Measurements from ENCODE around the gene SSPN. TPM values are rescaled to one million over a fixed set of nuclear protein-coding genes. Genes with fewer than 3 reads are reported as not detected.
"Not testable (repeated sequence)": the region's sequence is repeated elsewhere in the genome, so short reads cannot be mapped to it uniquely, and the experiment has no call there.

The SSPN gene
- total RNA-seq, 1 donor from 2014 or later, result 119 TPM

DNA sequence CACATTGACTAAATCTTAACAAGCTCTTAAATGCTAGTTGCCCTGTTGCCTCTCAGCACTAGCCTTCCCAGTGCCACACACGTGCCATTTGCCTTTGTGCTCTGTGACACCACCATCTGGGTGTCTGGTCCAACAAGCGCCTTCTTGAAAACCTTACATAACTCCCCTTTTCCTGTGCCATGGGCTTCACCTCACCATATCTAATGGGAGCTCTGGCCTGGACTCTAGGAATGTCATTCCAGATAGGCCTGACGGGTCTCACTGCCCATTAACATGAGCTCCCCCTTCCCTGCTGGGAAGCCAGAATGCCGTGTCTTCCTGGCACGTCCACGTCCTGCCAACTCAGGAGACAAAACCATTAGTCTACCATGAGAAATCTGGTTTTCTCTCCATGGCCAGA, 24.4 kb downstream of the SSPN start:
- intact Hi-C loops (cut with DNase I), result no loop called here
- no peak for ATAC-seq
- no peak for DNase-seq (ENCODE audit: low spot score)

DNA sequence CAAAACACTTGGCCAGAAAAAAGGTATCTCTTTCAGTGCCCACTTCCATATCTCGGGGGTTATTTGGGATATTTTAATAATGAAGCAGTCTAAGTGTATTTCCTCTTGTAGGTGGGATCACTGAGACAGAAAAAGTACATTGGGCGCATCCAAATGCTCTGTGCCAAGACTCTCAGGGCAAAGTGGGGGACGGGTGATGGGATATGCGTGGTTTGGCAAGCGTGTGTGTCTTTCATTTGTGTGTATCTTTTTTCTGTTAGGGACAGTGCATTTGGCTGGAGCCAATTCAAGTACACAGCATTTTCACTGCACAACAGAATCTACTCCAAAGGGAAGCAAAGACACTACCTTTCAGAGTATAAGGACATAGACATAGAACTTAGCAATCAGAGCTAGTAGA, 29.3 kb downstream of the SSPN start:
- ATAC-seq, result no peak
- intact Hi-C loops (cut with DNase I), result no loop called here
- no peak for DNase-seq (ENCODE audit: low spot score)

DNA sequence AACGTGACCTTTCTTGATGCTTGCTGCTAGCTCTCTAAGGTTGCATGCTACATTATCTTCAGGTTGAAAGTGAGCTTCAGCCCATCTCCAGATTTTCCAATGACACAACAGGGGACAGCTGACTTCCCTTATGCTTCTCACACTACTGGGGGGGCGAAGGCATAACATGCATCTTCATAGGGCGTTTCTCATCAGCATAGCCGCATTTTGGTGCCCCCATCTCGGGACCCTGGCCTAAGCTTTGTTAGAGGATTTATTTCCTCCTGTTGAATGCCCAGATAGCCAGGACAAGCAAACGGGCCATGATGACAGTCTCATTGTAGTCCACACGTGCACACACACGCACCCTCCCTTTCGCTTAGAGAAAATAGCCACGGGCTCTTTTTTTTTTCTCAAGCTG, 30.7 kb downstream of the SSPN start:
- no peak for DNase-seq (ENCODE audit: low spot score)
- ATAC-seq, result peak; percentile 61
- intact Hi-C loops (cut with DNase I), result no loop called here

DNA sequence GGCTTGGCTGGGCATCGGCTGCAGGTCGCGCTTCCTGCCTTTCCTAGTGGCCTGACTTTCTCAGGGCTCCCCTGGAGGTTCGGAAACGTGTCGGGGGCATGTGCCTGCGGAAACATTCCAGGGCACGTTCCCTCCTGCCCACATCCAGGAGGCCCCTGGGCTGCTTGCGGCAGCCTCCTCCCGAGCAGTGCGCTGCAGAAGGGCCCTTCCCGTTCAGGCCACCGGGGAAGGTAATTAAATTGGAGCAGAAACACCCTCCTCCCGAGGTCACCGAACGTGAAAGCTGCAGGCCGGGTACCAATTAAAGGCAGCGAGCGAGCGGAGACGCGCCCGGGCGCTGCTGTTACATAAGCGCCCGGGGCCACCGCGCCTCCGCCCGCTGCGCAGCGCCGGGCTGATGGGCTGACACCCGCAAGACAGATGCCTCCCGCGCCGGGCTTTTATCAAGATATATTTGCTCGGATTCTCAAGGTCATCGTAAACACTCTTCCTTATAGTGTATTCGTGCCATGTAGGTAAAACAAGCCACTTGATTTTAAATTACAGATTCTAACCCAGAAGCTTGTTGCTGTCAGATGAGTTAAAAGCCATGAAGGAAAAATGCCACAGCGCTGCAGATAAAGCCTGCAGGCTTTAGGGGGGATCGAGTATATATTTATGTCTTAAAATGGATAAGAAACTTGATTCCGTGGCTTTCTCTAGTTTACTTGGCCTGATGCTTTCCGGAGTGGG, 31.4 kb downstream of the SSPN start:
- intact Hi-C loops (cut with DNase I), result no loop called here
- ATAC-seq (peak; percentile 85), DNase-seq (ENCODE audit: low spot score) (no peak)

DNA sequence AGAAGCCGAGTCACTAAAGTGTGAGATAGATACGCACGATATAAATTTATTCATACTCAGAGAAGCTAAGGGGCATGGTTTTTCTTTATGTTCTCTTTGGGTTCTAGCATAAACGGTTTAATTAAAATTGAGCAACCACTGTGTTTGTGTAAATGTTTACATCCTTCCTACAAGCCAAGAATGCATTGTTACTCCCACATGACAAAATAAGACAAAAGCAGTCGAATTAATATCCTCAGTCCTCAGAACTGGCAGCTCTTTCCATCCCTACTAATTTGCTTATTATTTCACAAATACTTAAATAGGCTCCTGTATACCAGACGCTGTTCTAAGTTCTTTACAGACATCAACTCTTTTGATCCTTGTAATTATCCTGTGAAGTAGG, 32.0 kb downstream of the SSPN start:
- ATAC-seq (no peak), DNase-seq (ENCODE audit: low spot score) (no peak)
- intact Hi-C loops (cut with DNase I), result no loop called here

DNA sequence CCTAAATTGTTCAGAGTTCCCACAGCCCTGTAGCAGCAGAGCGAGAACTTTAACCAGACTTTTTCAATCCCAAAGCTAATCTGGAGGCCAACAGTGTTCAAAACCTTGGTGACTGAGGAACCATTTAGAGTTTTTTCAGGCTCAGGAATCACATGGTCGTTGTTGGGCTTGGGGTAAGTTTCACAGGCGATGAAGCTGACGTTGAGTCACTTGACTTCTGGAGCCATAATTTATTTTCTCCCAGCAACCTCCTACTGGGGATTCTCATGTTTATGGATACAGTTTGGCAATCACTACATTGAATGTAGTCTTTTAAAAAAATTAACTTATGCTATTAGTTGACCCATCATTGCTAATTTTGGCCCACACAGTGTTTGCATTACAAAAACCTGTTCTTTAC, 34.5 kb downstream of the SSPN start:
- ATAC-seq (no peak), DNase-seq (ENCODE audit: low spot score) (no peak)
- intact Hi-C loops (cut with DNase I), result no loop called here

DNA sequence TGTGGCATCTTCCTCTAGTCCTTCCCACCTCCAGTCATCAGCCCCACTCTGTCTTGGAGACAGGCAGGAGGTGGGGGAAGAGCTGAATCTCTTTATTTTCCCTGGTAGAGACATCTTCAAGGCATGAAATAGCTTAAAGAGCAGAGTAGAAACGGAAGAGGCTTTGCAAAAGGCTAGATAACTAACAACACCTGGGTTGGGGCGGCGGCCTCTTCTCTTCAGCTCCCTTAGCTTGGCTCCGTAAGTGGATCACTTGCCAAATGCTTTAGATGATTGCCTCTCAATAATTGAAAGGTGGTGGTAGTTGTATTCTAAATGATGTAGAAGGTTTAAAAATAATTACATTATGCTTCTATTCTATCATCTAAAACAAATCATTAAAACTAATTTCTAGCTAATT, 36.1 kb downstream of the SSPN start:
- DNase-seq (ENCODE audit: low spot score) (no peak), ATAC-seq (no peak)
- intact Hi-C loops (cut with DNase I), result no loop called here

DNA sequence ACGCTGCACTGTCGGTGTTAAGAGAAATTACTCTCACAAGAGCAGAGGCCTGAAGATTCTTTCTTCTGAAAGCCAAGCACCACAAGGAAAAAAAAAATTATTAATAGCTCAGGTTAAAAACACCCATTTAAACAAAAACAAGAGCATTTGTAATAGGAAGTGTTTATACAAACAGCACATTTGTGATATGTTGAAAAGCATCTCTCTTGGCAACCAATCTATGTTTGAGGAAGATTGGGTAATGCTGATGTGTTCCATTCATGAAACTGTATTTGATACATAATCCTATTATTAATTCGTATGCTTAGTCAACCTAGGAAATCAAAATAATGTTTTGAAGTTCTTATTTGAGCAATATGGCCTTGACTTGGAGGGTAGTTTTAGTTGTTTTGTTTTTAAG, 36.5 kb downstream of the SSPN start:
- ATAC-seq (peak; percentile 65), DNase-seq (ENCODE audit: low spot score) (no peak)
- intact Hi-C loops (cut with DNase I), result no loop called here

DNA sequence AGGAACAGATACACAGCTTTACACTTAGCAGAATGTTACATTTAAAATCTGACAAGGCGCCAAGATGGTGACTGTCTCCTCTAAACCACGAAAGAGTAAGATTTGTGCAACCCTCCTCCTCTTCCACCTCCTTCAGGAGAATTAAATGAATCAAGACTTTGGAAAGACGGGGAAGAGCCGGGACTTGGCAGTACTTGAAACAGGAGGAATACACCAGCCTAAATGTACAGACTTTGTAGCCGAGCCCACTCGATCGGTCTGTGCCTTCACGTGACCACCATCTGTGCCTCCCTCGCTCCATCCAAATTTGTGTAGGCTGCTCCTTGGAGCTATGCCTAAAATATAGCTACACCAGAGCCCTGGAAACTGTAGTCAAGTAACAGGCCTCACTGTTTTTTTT, 38.3 kb downstream of the SSPN start:
- intact Hi-C loops (cut with DNase I), result no loop called here
- DNase-seq (ENCODE audit: low spot score), result no peak
- no peak for ATAC-seq

DNA sequence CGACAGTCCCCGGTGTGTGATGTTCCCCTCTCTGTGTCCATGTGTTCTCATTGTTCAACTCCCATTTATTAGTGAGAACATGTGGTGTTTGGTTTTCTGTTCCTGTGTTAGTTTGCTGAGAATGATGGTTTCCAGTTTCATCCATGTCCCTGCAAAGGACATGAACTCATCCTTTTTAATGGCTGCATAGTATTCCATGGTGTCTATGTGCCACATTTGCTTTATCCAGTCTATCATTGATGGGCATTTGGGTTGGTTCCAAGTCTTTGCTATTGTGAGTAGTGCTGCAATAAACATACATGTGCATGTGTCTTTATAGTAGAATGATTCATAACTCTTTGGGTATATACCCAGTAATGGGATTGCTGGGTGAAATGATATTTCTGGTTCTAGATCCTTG, 40.1 kb downstream of the SSPN start:
- intact Hi-C loops (cut with DNase I); ATAC-seq; DNase-seq (ENCODE audit: low spot score): not testable (repeated sequence)

DNA sequence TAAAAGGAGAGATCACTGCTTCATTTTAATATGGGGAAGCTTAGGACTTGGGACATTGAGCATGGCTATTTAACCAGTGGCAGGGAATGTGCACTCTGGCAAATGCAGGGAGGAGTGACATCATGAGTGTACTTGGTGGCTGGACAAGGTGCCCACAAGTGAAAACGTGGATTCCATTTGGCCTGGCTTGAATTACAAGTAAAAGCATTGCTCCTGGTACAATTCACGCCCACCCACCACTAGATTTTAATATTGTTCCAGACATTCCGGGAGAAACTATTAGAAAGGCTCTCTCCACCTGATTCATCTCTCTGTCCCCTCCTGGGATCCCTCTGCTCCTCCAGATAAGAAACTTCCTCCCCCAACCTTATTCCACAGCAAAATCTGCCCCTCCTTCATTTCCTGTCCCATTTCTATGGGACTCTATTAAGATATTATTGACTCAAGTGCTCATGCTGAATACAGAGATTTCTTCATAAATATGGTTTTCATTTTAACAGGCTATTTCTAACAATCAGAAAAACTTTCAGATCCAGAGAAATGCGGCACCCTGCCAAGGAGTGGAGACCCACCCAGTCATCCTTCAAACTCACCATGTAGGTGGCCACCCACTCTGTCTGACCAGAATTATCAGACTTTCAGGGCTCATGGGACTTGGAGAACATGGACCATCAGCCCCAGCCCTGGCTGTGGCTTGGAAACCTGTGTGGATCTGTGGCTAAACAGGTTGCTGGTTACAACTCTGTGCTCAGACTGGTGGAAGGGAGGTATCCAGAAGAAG, 43.2 kb downstream of the SSPN start:
- DNase-seq (ENCODE audit: low spot score) (peak; percentile 85), ATAC-seq (peak; percentile 75)
- intact Hi-C loops (cut with DNase I), result no loop called here

DNA sequence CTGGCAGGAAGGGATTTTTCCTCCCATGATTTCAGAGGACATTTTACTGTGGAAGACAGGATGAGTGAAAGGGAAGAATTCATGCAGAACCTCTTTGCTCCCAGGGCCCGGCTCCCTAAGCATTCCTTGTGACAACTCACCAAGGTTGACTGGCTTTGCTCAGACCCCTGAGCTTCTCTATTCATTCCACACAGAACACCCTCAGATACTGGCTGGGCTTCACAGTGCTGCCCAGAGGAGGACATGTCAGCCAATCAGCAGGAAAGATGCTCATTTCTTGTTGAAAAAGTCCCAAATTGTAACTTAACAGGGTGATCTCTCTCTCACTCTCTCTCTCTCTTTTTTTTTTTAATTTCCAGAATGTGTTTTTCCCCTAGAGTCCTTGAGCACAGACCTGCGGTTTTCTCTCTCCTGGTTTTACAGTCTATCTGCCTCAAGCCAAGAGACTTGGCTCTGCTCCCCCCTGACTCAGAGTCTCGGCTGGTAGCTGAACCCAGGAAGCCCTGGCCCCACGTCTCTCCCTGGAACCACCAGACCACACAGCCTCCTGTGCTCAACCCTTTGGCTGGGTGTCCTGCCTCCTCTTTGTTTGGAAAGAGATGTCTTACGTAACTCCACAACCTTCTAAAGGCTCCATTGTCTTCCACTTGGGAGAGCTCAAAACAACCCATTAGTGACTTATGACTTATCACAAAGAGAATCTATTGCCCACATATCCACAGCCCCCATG, 43.9 kb downstream of the SSPN start:
- ATAC-seq, result peak; percentile 99
- intact Hi-C loops (cut with DNase I), result no loop called here
- peak; percentile 90 for DNase-seq (ENCODE audit: low spot score)

DNA sequence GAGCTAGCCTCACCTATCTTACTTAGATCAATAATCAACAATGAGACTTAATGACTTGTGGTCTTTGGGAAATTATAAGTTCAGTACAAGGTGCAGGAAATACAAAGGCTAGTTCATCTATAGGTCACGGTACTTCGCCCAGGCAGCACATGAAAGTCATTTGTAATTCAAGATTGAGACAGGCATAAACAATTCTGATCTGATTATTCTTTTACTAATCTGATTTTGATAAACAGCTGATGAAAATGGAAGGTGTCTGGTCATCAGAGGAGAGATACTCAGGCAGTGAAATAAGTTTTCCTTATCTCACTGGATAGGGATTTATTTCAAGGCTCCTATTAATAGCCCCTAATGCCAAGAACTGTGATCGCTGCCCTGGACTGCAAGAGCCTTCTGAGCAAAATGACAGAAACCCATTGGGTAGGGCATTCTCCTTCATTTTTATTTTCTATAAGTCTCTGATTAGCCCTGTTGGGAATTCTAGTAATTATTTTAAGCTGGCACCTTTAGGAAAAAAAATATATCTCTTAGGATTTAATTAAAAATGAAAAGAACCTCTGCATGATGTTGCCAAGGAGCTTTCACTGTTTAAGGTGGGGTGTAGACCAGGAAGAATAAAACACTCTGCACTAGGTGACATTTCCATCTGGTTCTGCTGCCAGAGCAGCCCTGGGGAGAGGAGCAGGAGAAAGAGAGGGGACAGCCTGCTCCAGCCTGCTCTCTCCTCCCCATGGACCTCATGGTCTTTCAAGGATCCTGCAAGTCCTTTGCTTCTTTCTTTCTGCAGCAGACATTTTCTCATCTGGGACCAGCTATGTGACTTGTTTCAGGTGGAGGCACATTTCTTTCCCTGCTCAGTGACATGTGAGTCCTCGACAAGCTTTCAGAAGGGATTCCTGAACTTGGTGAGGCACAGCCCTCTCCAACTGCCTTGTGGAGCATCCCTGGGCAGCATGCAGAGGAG, 44.8 kb downstream of the SSPN start:
- ATAC-seq (no peak), DNase-seq (ENCODE audit: low spot score) (no peak)
- intact Hi-C loops (cut with DNase I), result no loop called here

DNA sequence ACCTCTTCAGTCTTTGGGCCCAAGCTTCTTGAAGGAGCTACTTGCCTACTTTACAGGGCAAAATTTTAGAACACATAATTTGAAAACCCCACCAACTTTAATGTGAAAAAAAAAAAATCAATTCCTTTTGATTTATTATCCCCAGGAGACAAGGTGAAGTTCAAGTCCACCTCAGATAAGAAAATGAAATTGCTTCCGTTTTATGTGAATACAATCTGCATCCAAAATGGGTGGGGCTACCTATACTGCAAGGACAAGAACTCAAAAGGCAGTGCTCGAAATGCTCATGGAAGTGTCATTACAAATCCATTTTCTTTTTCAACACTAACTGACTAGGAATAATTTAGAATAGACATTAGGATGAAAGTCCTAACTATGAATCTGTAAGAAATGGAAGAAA, 45.7 kb downstream of the SSPN start:
- DNase-seq (ENCODE audit: low spot score) (no peak), ATAC-seq (no peak)
- intact Hi-C loops (cut with DNase I), result no loop called here

DNA sequence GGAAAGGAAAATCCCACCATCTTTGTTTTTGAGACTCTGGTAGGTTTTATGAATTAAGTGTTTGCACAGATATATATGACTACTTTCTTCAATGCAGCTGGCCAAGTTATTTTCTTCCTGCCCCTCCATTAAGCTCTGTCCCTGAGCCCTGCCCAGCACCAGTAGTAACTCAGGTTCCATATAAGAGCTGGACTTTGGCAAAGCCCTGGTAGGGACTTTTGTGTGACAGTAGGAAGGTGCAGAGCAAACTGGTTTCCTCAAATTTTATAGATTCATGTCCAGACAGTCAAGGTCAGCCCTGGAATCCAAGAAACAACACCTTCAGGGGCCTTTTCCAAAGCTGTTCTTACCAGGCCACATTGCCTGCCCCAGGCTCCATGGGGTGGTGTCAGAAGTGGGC, 47.3 kb downstream of the SSPN start:
- DNase-seq (ENCODE audit: low spot score) (no peak), ATAC-seq (no peak)
- intact Hi-C loops (cut with DNase I), result no loop called here

DNA sequence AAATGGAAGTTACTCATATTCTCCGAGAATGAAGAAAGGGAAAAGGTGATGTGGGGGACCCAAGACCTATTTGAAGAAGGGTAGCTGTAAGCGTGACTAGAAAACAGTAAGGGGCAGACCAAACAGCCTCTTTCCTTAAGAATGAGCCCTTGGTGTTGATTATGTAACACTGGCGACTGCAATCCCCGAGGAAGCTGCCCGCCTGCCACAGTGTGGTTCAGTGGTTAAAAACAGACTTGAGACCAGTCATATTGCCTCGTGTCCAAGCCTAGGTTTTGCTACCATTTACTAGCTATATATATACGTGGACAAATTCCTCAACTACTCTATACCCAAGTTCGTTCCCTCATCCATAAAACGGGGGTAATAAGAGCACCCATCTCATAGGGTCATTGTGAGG, 49.1 kb downstream of the SSPN start:
- ATAC-seq (no peak), DNase-seq (ENCODE audit: low spot score) (no peak)
- intact Hi-C loops (cut with DNase I), result no loop called here

DNA sequence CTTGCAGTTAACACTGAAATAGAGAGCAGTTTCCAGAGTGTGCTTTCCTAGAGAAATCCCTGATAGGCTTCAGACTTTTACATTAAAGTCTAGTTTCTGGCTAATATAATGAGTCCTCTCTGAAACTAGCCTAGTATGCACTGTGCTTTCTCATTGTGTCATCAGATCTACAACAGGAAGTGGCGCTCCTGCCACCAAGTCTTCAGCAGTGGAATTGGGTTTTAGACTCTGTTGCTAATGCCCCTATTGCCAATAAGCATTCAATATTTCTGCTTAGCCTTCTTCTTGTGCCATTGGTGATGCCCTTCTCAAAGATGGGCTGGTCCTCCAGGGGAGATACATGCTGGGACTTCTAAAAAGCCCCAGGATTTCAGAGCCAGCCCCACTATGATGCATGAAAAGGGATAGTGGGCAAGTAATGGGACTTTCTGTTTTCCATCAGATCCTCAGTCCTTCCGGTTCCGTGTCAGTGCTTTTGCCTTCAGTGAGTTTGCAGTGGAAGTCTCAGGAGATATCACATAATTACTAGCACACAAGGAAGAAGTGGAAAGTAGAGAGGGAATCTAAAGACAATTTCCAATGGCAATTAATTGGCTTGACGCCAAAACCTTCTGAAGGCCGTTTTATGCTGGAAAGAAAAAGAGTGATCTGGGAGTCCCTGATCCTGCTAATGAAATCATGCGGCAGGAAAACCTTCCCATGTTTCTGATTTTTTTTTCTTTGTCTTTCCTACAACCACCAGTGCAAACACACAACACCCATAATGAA, 50.0 kb downstream of the SSPN start:
- DNase-seq (ENCODE audit: low spot score) (no peak), ATAC-seq (no peak)
- intact Hi-C loops (cut with DNase I), result no loop called here

DNA sequence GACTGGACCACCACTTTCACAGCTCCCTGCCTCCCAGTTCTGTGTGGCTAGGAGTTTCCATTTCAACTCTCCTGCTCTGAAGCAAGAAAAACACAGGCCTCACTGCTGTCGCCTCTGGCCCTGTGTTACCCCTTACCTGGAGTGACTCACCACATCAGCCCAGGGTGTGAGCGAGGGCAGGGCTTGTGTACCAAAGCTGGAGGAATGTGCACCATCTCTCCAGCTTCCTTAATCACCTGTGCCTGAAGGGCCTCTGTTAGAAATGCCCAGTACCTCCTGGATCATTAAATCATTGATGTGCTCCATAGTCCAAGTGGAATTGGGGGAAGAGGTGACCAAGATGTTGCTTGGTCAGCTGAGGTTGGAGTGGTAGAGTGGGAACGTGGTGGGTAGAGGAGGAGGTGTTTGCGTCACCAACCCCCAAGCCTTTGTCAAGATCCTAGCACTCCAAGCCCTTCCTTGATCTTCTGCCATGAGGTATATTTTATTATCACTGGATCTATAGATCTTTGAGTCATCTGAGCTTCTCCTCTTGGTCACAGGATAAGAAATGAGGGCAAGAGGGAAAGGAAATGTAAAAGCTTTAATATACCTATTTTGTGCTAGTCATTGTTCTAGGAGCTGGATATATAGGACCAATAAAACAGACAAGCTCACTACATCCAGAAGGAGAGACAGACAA, 51.3 kb downstream of the SSPN start:
- DNase-seq (ENCODE audit: low spot score) (no peak), ATAC-seq (no peak)
- intact Hi-C loops (cut with DNase I), result no loop called here

All from sciatic nerve (tissue), 2 donors.